Inflammatory macrophage treated with lipopolysaccharide for 1 hour (primary cell): ENCODE measurements around the gene DUSP9.

ENCODE experiments used
- DNase-seq, 2 donors: peaks; one replicate each; pipeline ENCODE4 v3.0.0-alpha.2; 2020 to 2022

DUSP9 gene

GRCh38 chrX:153622661-153623309, 24.2 kb upstream of the DUSP9 start:
- DNase-seq, result no peak

DNA sequence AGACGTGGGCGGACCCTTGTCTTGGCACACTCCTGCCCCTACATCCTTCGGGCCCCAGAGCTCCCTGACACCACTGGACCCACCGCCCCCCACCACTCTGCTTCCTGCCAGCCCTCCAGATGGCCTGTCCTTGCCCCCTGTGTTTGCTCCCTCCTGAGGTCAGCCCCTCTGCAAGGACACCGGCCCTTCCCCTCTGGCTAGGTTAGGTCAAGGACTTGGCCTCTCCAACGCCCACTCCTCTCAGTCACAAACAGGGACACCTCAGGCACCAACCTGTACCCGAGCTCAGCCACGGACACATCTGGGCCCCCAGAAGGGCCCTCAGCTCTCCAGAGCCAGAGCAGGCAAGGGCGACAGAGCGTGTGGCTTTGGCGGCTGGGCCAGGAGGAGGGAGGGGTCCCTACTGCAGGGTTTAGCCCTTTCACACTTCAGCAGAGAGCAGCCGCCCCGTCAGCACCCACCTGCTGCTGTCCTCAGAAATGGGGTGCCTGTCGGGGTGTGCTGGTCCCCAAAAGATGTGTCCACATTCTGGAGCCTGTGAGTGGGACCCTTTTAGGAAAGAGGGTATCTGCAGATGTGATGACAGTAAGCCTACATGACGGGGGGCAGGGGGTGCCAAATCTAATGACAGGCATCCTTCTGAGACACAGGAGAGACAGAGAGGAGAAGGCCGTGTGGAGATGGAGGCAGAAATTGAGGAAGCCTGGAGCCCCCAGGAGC, 23.5 kb upstream of the DUSP9 start:
- no peak for DNase-seq

- DNase-seq, result no peak
Observed at GRCh38 chrX:153624196-153625091, 22.6 kb upstream of the DUSP9 start.

- no peak for DNase-seq
Observed at GRCh38 chrX:153625271-153626024, 21.6 kb upstream of the DUSP9 start.

- no peak for DNase-seq
Observed at GRCh38 chrX:153626025-153626633, 20.9 kb upstream of the DUSP9 start.

GRCh38 chrX:153626863-153627674, 19.9 kb upstream of the DUSP9 start:
- DNase-seq, result no peak

DNA sequence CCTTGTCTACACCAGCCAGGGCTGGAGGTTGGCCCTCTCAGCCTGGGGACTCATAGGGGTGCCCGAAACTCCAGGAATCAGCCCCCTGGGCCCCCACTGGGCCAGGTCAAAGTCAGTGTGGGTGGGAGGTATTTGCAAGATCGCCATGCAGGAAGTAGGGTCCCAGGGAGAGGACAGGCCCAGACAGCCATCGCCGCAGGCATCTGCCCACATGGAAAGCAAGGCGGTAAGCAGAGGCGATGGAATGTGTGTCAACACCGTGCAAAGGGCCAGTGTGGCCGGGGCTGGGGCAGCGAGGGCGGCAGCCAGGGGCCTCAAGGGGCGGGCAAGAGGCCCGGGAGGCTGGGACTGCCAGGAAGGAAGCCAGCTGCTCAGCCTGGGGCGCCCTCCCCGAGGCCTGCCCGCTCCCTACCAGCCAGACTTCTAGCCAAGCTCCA, 19.3 kb upstream of the DUSP9 start:
- DNase-seq, result peak in 1 of 2 donors; percentile 5

- DNase-seq, result no peak
Observed at GRCh38 chrX:153628129-153628528, 18.9 kb upstream of the DUSP9 start.

DNA sequence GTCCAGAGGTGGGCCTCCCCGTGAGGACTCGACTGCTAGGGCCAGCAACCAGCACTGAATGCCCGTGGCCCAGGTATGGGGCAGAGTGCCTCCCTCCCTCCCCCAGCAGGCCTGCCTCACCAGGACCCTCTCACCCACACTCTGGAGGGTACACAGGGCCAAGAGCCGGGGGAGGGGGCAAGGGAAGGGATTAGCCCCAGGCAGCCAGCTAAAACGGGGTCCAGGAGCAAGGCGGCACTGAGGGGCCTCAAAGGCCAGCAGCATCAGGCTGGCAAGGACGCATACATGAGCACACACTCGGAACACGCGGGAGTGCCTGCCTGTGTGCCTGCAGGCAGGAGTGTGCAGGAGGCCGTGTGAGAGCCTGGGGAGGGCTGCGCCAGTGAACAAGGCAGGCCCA, 18.3 kb upstream of the DUSP9 start:
- DNase-seq, result no peak

- DNase-seq, result no peak
Observed at GRCh38 chrX:153631346-153631745, 15.7 kb upstream of the DUSP9 start.

GRCh38 chrX:153631907-153632594, 15.0 kb upstream of the DUSP9 start:
- no peak for DNase-seq

DNA sequence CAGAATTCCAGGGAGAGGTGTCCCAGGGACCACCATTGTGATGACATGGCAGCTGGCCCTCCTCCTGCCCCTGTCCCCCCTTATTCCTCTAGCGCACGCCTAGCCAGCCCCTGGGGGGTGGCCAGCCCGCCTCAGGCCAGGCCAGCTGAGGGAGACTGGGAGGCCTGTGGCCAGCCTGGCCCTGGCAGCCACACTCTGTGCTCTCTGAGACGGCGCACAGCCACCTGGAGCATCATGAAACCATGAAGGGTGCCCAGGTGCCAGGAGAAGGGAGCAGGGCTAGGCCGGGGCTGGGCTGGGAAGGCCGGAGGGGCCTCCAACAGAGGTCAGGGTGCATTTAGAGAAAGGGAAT, 14.4 kb upstream of the DUSP9 start:
- no peak for DNase-seq

DNA sequence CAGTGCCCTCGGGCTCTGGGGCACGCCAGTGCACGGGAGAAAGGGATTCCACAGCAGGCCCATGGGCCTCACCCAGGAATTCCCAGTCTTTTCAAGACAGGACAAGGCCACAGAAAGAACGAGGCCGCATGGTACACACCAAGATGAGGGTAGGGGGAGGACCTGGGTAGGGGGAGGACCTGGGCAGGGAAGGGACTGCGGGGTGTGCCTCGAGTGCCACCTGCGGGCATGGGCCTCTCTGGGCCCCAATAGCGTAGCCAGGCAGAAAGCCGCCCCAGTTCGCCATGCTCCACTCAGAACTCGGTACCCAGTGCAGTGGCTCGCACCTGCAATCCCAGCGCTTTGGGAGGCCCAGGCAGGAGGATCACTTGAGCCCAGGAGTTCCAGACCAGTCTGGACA, 14.0 kb upstream of the DUSP9 start:
- DNase-seq, result no peak

- DNase-seq, result no peak
Observed at GRCh38 chrX:153633607-153634180, 13.3 kb upstream of the DUSP9 start.

GRCh38 chrX:153634236-153634635, 12.8 kb upstream of the DUSP9 start:
- DNase-seq, result no peak

- DNase-seq, result no peak
Observed at GRCh38 chrX:153634832-153635231, 12.2 kb upstream of the DUSP9 start.

DNA sequence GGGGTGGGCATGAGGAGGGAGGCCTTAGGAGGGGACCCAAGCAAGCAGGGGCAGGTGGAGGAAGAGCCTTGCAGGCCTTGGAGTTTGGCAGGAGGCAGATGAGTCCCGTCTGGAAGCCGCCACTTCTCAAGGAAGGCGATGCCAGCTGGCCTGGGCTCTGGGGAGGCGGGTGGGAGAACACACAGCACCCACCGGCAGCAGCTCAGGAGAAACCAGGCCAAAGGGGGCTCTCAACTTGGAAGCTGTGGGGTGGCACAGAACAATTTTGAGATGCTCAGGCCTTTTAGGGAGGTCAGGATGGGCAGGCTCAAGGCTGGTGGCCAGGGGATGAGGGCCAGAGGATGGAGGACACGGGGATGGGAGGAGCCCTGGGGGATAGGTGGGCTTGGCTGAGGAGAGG, 11.6 kb upstream of the DUSP9 start:
- no peak for DNase-seq

- peak; percentile 29 to 36 for DNase-seq
Observed at GRCh38 chrX:153635788-153636668, 11.0 kb upstream of the DUSP9 start.

DNA sequence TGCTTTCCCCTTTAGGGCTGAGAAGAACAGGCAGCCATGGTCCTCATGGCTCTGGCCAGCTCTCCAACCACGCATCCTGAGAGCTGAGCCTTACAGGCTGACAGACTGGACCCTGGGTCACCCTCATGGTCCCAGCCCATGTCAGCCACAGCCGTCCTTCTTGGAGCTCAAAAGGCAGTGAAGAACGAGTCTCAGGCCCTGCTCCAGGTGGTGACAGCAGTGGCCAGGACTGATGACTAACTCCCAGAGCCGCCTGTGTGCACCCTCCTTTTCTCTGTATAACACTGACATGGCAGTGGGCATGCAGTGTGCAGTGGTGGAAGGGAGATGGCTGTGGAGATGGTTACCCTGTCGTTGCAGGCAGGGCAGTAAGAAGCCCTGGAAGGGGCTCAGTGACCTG, 10.3 kb upstream of the DUSP9 start:
- DNase-seq, result no peak
